Iris pigment epithelial cell (primary cell): ENCODE results near the gene DOCK2.
A peak's percentile ranks its signal among the peaks of the same experiment; 100 is the strongest.
"Not testable (repeated sequence)": the region's sequence is repeated elsewhere in the genome, so short reads cannot be mapped to it uniquely, and the experiment has no call there.

Experiments used
- DNase-seq: peaks from one replicate; pipeline ENCODE4 v3.0.0-alpha.2; 2011; ENCODE audit warnings: low read depth

The DOCK2 gene

DNA sequence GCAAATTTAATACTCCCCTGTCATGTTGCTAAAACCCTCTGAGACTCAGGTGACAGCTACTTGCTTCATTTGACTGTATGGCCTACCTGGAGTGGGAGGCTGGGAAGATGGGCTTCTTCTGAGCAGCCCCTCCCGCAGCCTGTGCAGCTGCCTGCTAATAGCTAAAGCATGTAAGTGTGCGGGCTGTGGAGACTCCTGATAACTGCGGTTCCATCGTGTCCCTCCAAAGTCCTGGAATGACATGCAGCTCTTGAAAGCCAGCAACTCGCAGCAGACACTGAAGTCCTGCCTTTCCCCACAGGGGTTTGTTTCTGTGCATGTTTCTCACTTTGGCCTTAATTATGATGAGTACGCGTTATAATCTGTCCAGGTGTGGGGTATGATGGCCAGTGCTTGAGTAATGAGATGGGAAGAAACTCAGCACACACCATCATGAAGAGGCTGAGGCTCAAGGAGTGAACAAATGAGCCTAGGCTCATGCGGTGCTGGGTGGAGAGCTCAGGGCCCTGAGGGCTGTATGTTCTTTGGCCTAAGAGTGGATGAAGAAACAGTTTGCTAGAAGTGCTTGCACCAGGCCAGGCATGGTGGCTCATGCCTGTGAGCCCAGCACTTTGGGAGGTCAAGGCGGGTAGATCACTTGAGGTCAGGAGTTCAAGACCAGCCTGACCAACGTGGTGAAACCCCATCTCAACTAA lies 119.1 kb downstream of the DOCK2 start:
- DNase-seq, result no peak

DNA sequence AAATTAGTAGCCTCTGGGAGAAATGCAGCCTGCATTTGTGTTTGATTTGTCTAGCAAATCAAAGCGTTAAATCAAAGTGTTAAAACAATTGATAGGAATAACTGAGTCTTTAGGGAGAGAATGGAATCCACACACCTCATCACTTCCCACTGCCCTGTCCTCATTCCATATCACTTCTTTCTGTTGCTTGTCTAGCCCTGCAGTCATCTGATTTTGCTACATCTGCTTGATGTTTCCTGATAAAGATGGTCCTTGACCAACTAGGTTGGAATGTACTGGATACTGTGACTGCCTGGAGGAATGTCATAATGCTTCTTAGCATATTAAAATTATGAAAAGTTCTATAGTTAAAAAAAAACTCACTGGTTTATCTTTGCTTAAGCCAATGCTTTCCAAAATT lies 119.9 kb downstream of the DOCK2 start:
- DNase-seq, result peak; percentile 45

DNA sequence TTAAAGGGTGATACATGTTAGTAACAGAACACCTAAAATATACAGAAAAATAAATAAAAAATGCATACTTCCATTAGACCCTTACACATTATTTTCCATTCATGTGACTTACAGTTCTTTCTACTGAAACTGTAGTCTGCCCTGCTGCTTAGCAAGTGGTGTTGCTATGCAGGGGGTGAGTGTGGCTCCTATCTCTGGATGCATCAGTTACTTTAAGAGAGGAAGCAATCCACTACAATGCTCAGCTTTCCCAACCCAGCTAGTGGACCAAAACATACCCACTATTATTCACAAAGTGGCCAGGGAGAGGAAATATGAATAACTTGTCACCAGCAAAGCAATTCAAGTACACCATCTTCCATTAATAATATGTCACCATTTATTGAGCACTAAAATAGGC lies 121.8 kb downstream of the DOCK2 start:
- DNase-seq, result no peak

DNA sequence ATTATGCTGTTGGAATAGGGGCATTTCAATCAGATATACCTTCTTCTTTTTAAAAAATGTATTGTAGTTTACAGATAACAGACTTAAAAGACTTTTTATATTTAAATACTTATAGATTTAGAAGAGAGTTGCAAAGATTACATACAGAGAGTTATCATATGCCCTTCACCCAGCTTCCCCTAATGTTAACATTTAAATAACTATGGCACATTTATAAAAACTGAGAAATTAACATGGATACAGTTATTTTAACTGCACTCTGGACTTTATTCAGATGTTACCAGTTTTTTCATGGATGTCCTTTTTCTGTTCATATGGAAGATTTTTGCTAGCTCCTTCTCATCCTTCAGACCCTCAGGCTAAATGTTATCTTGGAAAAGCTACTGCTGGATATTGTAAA lies 123.2 kb downstream of the DOCK2 start:
- no peak for DNase-seq

DNA sequence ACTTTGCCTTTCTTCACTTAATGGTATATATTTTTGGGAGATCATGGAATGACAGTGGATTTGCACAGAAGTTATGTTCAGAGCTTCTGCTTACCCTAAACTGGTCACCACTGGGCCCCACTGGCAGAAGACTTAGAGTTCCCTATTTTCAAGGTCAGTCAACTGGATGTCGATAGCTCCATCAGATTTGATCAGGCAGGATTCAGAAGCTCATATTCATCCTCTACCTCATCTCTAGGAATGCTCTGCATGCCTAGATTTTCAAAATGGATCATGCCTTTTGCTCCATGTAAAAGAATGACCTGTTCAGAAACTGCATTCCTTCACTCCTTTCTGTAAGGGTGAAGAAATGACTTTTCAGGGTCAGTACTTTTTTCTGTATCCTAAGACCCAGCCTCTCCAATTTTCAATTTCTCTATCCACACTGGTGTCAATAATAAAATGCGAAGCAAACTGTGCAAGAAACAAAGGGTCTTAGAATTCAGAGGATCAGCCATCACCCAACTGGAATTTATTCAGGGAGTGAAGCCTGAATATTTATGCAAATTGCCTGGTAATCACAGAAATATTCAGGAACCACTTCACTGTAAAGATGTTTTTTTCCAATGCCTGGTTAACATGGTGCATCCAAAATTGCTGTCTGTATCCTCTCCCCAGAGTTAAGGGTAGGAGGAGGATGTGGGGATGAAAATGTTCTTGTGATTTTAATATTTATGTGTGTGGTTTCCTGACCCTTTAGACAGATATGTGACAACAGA lies 125.4 kb downstream of the DOCK2 start:
- peak; percentile 34 for DNase-seq

DNA sequence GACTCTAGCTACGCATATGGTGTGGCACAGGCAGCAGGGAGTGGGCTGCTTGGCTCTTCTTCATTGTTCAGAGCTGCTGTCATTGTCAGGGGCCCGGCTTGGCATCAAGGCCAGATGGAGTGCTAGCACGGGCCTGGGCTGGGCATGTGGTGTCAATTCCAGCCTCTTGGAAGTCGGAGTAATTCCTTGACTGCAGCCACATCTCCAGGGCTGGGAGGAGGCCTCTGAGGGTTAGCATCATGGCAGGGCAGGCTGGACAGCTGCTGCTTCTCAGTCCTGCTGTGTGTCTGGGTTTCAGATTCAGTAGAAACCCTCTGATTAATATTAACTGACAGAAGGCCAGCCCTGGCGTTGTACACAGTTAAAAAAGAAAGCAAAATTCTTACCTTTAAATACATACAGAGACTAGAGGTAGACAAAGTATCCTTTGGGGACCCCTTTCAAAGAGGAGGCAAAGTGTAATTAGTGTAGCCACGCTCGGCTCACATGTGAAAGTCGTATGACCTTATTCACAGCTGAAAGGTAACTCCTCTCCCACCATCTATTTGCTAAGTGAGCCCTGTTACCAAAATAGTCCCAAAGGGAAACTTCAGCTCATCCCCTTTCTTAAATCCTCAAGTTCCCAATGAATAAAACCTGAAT lies 126.4 kb downstream of the DOCK2 start:
- DNase-seq, result no peak

DNA sequence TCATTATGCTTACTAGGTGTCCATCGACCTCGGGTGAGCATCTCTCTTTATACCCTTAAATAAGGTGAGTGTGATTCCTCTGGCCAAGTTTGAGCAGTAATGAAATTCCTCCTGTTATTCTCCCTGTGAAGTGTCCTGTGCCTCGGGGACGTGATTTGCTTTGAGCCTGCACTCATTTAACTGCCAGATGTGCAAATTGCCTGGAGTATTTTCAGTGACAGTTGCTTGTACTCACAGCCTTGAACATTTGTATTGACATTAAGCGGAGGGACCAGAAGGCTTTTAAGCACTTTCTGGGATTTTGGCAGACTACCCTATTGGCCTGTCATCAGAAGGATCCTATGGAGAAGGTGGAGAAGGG lies 126.9 kb downstream of the DOCK2 start:
- no peak for DNase-seq

DNA sequence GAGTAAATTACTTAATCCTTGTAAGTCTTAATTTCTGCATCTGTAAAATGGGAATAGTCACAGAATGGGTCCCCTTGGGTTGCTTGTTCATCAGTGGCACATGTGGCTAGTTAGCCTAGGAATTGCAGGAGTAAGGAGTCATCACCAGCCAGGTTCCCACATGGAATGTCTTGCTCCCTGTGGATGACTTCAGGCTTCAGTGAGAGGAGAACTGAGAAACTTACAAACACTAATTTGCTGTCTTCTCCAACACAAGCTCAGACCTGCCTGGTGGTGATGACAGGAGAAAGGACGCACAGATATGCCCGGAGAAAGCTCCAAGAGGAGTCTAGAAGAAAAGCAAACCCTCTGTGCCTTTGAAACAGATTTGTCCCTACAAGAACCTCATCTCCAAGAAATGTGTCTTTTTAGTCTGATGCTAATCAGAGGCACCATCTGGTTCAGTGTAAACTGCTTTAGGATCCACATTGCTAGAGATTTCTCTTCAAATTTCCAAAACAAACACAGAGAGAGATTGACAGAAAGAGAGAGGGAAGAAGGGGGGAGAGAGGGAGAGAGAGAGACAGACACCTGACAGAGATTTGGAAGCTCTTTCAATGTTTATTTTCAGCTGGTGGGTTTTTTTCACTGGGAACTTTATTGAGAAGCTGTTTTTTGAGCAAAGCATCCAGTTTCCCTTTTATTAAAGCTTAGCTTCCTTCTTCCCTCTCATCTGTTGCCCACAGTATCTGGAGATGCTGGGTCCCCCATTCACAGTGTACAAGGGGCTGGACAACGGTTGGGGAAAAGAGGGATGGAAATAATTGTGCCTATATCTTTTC lies 128.3 kb downstream of the DOCK2 start:
- DNase-seq, result no peak

DNA sequence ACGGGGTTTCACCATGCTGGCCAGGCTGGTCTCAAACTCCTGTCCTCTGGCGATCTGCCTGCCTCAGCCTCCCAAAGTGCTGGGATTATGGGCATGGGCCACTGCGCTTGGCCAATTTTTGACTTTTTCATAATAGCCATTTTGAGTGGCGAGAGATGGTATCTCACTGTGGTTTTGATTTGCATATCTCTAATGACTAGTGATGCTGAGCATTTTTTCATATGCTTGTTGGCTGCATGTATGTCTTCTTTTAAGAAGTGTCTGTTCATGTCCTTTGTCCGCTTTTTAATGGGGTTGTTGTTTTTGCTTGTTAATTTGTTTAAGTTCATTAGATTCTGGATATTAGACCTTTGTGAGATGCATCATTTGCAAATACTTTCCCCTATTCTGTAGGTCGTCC lies 129.9 kb downstream of the DOCK2 start:
- not testable (repeated sequence) for DNase-seq

DNA sequence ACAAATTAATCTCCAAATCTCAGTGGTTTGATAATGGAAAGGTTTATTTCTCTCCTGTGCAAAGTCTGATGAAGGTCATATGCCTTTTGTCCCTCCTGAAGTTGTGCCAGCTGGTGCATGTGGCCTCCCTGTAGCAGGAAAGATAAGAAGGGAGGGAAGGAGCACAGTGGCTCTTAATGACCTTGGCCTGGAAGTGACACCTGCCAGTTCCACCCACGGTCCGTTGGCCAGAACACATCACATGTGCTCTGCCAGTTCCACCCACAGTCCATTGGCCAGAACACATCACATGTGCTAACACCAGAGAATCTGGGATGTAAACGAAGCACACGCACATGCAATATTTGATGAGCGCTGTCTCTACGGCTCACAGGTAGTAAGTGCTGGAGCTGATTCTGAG lies 130.9 kb downstream of the DOCK2 start:
- DNase-seq, result no peak

DNA sequence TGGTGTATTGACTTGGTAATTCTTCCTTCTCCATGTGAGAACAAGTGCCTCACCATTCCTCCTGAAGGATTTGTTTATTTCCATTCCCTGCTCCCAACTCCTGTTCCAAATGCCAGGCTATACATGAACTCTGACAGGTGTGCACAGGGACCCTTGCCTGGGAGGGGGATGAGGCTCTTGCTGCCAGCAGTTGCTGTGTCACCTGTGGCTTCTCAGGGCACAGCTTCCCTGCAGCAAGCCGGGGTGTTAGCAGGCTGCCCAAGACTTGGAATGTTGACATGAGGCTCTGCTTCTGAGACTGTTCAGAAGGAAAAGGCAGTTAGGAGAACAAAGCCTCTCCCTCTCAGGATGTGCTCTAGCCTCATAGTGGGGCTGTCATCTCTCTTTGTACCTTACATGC lies 131.3 kb downstream of the DOCK2 start:
- DNase-seq, result no peak

DNA sequence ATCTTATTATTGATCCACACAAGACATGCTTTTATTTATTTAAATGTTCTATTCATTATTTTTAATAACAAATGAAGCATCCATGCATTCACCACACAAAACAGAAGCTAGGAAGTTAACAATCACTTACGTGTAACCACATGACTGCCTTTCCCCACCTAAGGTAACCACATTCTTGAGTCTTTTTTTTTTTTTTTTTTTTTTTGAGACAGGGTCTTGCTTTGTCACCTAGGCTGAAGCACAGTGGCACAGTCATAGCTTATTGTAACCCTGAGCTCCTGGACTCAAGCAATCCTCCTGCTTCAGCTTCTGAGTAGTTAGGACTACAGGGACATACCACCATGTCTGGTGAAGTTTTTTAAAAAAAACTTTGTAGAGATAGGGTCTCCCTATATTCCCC lies 133.0 kb downstream of the DOCK2 start:
- no peak for DNase-seq

DNA sequence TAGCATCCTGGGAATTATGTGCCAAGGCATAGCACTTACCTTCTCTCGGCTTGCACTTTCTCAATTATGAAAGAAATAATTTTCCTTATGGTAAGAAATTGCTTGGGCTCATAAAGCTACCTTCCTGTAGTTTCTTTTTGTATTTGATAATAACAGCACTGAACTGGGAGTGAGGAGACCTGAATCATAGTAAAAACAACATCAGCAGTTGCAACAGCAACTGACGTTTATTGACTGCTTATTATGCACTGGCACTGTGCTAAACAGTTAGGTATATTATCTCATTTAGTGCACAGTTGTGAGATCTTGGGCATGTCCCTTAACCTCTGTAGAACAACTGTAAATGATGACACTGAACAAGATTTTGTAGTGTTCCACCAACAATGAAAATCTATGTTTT lies 135.2 kb downstream of the DOCK2 start:
- DNase-seq, result no peak

DNA sequence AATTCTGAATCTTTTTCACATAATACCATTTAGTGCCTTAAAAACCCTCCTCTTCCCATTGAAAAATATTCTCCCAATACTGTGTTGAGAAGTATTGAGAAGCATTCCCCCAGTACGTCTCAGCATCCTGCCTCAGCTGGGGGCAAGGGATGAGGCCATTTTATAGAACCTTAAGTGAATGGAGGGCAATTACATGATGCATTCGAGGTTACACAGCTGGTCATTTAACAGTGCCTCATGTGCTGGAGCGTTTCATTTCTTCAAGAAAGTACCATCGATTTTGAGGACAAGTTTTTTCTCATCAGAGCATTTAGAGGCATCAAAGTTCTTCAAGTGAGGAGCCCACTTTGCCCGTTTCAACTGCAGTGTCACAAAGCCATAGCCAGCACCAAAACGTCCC lies 135.6 kb downstream of the DOCK2 start:
- no peak for DNase-seq

DNA sequence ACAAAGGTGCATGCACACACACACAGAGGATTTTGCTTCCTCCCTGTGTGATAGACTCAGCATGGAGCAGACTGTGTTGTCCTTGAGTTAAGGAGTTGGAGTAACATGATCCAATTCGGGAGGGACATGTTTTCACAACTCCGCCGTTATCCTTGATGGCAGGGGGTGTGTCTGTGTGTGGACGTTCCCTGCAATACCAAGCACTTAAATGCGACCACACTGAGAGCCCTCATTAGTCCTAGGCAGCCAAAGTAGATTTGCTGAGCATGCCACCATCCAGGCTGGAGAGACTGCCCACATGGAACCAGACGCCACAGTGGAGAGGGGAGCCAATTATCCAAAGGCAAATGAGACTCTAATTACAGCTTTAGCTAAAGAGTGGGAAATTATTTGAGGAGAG lies 140.1 kb downstream of the DOCK2 start:
- DNase-seq, result no peak

DNA sequence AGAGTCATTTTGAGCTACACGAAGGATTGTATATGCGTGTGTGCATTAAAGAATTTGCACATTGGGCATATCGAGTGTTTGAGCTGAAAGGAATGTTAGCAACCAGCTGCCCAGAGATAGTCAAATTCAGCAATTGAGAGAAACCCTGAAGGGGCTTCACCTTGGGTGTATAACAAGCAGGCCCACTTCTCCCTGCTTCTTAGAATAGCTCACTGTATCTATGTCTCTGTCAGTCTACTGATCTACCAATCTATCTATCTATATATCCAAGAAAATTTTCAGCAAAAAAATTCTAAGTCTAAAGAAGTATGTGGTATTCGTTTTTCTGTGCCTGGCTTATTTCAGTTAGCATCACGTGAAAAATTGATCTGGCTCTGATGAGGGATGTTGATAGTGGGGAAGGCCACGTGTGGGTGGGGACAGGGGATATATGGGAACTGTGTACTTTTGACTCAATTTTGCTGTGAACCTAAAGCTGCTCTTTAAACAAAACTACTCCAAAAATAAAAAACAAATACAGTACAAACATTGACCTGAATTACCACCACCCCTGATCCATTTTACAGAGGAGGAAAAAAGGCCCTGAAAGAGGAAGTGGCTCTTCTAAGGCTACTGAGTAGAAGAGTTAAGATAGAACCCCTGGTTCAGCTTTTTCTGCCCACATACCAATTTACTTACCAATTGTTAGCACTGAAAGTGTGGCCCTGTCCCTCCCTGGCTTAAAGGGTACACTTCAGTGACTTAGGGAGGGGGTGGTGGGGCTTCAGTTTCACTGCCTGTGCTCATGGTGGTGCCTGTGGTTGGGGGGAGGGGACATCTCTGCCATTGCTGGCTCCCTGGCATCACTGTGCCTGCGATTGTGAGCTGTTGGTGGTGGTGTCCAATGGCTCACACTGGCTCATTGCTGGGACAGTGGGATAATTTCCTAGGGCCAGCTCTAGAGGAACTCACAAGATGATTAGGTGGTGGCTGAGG lies 141.8 kb downstream of the DOCK2 start:
- no peak for DNase-seq

DNA sequence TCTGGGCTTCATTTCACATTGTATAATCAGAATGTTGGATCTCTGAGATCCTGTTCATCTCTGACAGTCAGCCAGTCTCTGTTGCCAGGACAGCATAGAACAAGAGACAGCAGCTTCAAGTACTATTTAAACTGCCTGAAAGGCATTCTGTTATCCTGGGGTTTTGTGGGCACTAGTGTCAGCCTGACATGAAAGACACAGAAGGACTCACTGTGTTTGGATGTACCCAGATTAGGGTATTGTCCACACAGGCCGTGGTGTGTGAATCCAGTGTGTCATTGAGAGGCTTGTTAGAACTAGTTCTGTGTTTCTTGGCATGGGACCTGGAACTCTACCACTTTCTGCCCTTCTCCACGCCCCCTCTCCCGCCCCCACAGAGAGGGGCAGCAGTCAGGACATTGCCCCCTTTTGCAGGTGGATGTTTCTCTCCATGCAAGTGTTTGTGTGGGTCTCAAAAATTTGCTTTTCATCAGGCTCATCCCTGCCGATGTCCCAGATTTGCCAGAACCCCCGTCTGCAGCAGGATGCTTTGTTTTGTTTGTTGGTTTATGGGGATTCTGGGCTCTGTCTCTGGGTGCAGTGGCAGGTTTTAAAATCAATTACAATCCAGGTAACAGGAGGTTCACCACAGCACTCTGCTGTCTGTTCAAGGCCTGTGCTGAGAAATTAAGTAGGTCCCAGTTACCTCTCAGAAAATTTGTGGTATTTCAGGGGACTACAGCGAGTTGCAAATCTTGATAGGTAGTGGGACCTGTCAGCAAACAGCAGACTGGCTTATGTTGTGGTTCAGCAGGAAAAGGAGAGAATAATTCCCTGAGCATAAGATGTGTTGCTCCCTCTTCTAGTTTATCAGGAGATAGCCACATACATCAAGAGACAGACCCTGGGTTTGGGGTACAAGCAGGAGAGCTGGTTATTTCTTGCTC lies 144.6 kb downstream of the DOCK2 start:
- no peak for DNase-seq

DNA sequence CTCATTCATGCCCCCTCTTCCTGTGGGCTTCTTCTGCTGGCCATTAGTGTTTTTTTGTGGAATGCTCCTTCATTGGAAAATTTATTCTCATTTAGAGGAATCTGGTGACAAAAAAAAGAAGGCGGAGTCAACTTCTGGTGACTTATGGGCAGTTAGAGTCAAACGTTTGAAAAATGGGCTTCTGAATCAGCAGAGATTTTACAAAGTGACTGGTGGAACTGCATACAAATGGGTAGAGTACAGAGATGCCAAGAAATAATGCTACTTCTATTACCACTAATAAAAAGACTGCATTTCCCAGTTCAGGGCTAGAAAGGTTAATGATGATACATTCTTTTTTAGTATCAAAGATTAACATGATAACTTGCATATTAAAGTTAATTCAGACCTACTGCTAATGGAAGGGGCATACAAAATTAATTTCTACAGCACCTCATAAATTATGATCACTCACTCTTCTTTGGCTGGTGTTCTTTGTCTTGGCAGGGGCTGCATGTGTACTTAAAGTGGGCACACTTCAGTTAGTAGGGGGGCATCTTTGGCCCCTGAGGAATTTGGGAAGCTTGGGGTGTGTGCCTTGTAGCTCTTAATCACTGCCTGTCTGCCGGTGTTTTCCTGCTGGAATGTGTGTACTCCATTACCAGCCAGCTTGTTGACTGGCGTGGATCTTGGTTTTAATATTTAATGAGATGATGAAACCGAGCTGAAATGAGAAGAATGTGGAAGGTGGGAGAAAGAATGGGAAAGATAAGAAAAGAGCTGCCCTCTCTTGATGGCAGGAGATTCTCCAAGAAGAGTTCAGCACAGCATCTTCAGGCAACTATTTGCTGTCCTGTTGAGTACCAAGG lies 148.9 kb downstream of the DOCK2 start:
- DNase-seq, result no peak

DNA sequence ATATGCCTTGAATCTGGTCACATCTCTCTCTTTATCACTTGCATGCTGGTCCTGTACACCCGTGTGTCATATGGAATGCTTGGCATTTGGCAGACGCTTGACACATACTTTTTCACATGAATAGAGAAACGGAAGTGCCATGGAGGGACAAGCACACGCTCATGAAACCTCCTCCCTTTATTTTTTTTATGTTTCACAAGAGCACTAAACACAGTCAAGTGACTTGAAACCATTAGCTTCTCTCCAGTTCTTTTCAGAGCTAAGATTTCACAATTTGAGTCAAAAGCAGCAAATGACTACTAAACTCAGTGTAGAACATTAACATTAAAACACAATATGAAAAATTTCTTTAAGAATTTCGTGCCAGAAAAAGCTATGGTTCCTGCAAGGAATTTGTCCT lies 151.1 kb downstream of the DOCK2 start:
- DNase-seq, result peak; percentile 49
